Measurements from ENCODE around the gene ANO3. TPM values are rescaled to one million over a fixed set of nuclear protein-coding genes. Genes with fewer than 3 reads are reported as not detected.
"Not testable (repeated sequence)": the region's sequence is repeated elsewhere in the genome, so short reads cannot be mapped to it uniquely, and the experiment has no call there.

ANO3 gene
- total RNA-seq, 1 donor, result not detected

DNA sequence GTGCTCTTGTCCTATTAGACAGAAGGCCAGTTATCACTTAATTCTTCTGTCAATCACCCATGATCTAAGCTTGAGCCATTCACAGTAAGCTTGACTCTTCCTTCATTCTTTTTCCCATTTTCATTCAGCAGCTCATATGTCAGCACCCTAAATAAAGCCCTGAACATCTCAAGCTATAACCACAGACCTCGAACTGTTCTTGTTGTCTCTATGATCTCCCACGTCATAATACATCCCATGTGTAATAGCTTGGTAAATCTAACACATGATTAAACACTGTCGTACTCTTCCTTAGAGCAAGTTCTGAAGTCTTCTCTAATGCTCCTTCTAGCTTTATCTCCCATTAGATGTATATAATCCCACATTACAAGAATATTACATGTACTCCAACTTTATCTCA, 225.7 kb downstream of the ANO3 start:
- no peaks in the 10 kb centered on the region for H3K9me3 ChIP-seq (ENCODE audit: low read depth, low read length)
- no peaks in the 10 kb centered on the region for H3K27me3 ChIP-seq (ENCODE audit: insufficient read depth, low read length)
- no peaks in the 10 kb centered on the region for H3K4me1 ChIP-seq (ENCODE audit: insufficient read depth, low read length)
- H3K4me3 ChIP-seq (ENCODE audit: low read length), result no peak overlapping the region

DNA sequence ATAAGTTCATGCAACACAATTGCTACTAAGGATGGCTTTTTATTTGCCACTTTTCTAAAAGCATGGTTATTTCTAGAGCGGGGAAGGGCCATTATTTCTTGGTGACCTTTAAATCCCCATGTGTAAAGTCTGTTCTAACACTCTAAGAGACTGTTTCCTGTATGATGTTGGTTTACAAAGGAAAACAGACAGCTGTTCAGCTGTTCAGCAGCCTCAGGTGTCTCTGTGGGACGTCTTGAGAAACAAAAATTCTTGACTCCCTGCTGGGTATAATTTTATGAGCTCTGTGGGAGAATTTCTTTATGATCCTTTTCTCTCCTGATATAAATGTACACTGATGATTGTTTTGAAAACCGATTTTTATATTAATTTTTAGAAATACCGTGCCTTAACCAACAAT, 226.3 kb downstream of the ANO3 start:
- H3K4me3 ChIP-seq (ENCODE audit: low read length), result no peak overlapping the region
- no peaks in the 10 kb centered on the region for H3K9me3 ChIP-seq (ENCODE audit: low read depth, low read length)
- H3K27me3 ChIP-seq (ENCODE audit: insufficient read depth, low read length), result no peaks in the 10 kb centered on the region
- no peaks in the 10 kb centered on the region for H3K4me1 ChIP-seq (ENCODE audit: insufficient read depth, low read length)

DNA sequence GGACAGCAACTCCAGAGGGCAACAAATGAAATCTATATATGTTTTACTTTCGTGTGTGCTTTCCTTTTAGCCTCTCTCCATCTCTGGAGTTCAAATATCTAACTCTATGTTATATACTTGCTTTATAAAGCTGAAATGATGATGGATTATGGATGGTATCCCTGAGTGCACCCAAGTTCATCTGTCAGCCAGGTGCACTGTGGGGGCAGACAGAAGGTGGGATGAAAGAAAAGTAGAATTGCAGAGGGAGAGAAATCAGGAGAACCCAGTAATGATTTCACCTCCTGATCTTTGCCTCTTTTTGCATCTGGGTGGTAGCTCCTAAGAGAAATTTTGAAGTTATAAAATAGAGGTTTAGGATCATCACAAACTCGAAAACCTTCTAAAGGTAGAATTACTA, 237.7 kb downstream of the ANO3 start:
- Histone ChIP-seq H3K4me3 (ENCODE audit: low read length) (no peak overlapping the region), H3K27me3 (ENCODE audit: insufficient read depth, low read length) (no peaks in the 10 kb centered on the region), H3K9me3 (ENCODE audit: low read depth, low read length) (no peaks in the 10 kb centered on the region), H3K4me1 (ENCODE audit: insufficient read depth, low read length) (no peaks in the 10 kb centered on the region)

DNA sequence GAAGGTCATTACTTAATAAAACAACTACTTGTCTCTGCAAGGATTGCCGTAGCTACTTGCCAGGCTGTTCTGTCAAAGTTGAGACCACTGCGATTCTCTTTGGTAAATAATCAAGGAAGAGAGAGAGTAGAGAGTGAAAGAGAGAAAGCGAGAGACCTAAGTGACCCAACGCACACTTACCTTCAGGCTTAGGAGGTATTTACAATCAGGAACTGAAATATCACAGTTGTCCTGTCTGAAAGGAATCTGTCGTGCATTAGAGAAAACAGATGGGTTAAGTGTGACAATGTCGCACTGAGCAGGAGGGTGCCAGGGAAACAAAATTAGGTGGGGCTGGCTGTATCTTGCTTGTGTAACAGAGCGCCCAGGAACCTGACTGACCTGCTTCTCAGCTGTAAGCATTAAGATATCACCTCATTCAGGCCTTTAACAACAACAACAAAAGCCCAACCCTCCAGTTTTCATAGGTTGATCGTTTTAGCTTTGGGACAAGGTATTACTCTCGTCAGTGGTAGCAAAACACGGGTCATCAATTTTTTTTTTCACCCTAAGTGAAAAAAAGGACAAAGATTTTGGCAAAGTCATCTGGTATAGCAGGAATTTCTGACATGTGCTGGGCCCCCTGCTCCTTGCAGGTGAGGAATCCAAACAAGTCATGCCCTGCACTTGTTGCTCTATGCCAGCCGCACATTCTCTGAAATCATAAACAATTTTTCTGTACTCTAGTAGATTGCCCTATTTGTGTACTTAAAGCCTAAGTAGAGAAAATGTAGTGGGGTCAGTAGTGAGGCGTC, 240.1 kb downstream of the ANO3 start, which contains the start of gene MUC15:
Gene MUC15 (minus strand): TSS at position 403 of the 794 bp plus-strand sequence. CDS start 5,169 bp downstream, outside the sequence.
- no peaks in the 10 kb centered on the region for H3K27me3 ChIP-seq (ENCODE audit: insufficient read depth, low read length)
- no peaks in the 10 kb centered on the region for H3K9me3 ChIP-seq (ENCODE audit: low read depth, low read length)
- H3K4me3 ChIP-seq (ENCODE audit: low read length), result no peak within 1 kb of the TSS
- H3K4me1 ChIP-seq (ENCODE audit: insufficient read depth, low read length), result no peaks in the 10 kb centered on the region

DNA sequence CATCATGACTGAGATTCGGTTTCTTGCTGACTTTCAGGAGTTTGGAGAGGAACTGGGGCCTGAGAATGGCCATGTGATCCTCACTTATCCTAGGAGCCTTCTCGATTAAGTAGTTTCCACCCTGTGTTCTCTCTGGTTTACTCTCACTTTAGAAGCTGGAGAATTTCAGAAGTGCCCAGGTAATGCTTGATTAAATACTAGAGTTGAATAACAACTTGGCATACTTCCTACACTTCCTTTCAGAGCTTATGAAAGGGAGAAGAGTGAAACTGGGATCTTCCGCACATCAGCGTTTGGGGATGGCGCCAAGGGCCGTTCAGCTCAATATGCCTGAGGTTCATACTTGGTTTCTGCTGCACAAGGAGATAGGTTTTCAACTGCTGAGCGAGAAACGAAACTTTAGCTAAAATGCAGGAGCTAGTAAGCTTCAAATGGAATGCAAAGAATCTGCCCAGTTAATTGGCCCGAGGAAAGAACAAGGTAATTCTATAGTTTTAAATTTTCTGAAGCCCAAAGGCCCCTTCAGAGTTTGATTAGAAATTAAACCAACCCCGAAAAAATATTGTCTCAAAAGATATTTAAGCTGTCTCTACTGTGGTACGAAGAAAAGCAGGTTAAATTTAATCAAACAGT, 241.0 kb downstream of the ANO3 start:
- Histone ChIP-seq H3K4me3 (ENCODE audit: low read length) (no peak overlapping the region), H3K9me3 (ENCODE audit: low read depth, low read length) (no peaks in the 10 kb centered on the region), H3K4me1 (ENCODE audit: insufficient read depth, low read length) (no peaks in the 10 kb centered on the region), H3K27me3 (ENCODE audit: insufficient read depth, low read length) (no peaks in the 10 kb centered on the region)

DNA sequence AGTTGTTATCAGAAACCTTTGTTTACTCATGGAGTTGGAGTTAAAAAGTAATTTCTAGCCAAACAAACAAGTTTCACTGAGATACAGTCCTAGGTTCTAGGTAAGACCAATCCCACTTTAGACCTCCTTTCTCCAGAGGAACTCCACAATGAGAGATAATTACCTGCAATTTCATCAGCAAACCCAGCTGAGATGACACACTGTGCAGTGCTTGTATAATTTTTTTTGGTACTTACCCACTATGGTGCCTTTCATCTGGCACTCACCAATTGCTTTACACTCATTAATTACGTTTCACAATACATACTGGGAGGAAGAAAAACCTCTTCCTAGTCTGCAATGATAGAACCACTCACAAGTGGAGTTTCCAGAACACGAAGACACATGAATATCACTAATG, 242.0 kb downstream of the ANO3 start:
- H3K4me1 ChIP-seq (ENCODE audit: insufficient read depth, low read length), result no peaks in the 10 kb centered on the region
- no peaks in the 10 kb centered on the region for H3K9me3 ChIP-seq (ENCODE audit: low read depth, low read length)
- H3K27me3 ChIP-seq (ENCODE audit: insufficient read depth, low read length), result no peaks in the 10 kb centered on the region
- no peak overlapping the region for H3K4me3 ChIP-seq (ENCODE audit: low read length)

DNA sequence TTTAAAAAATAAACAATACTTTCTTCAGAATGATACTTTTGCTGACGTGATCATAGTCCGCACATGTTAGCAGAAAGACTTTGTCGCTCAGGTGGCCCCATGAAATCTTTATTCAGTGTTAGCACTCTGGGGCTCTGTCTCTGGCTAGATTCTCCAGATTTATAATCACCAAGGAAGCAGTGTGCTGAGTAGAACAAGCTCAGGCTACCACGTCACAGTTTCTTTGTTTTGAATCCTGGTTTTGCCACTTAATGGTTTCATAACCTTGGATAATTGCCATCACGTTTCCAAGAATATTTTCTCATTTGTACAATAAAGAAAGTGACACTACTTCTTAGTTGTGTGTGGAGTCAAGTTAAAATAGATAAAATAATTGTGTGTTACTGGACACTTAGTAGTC, 244.0 kb downstream of the ANO3 start:
- Histone ChIP-seq H3K4me1 (ENCODE audit: insufficient read depth, low read length) (no peaks in the 10 kb centered on the region), H3K4me3 (ENCODE audit: low read length) (no peak overlapping the region), H3K9me3 (ENCODE audit: low read depth, low read length) (no peaks in the 10 kb centered on the region)

DNA sequence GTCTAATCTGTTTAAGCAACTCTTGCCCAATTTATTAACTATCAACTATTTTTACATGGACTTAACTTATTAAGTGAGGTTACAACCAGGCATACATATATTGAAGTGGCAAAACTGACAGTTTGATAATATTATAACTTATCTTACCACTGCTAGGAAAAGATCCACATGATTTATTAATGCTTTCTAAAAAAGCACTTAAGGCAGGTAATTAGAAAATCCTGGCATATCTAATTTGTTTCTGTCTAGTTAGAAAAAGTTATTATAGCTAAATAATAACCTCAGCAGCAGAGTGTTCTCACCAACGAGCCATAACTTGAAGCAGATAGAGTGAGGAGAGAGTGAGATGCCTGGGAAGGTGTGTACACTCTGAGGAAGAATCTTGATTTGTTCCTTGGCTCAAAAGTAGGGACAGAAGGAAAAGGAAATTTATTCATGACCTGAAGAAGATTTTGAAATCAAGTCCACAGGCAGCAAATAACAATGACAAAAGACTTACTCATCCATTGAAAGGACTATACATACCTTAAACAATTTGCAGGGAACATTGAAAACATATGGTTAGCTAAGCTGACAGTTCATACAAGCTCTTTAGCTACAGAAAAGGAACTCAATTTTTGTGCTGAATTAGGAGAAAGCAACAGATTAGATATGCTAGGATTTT, 247.2 kb downstream of the ANO3 start:
- H3K9me3 ChIP-seq (ENCODE audit: low read depth, low read length), result no peaks in the 10 kb centered on the region
- H3K27me3 ChIP-seq (ENCODE audit: insufficient read depth, low read length), result no peaks in the 10 kb centered on the region
- no peak overlapping the region for H3K4me3 ChIP-seq (ENCODE audit: low read length)
- H3K4me1 ChIP-seq (ENCODE audit: insufficient read depth, low read length), result no peaks in the 10 kb centered on the region

More for the DNA sequence above, 244.0 kb downstream of the ANO3 start:
- no peaks in the 10 kb centered on the region for H3K27me3 ChIP-seq (ENCODE audit: insufficient read depth, low read length)

DNA sequence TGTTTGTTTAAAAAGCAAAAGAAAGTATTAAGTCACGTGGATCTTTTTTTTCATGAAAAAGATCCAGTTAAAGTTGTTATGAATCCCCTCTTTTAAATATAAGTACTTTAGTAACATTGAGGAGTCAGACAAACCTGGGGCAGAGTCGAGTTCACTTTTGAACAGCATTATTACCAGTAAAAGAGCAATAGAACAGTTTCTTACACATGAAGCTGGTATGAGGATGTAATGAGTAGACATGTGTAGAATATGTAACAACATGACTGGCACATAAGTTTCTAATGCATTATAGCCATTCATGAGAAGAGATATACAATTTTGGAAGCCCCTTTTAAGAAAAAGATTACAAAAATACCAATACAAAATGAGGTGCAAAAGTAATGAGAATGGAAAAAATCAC, 247.8 kb downstream of the ANO3 start:
- H3K27me3 ChIP-seq (ENCODE audit: insufficient read depth, low read length), result no peaks in the 10 kb centered on the region
- H3K4me1 ChIP-seq (ENCODE audit: insufficient read depth, low read length), result no peaks in the 10 kb centered on the region
- no peaks in the 10 kb centered on the region for H3K9me3 ChIP-seq (ENCODE audit: low read depth, low read length)
- H3K4me3 ChIP-seq (ENCODE audit: low read length), result no peak overlapping the region

DNA sequence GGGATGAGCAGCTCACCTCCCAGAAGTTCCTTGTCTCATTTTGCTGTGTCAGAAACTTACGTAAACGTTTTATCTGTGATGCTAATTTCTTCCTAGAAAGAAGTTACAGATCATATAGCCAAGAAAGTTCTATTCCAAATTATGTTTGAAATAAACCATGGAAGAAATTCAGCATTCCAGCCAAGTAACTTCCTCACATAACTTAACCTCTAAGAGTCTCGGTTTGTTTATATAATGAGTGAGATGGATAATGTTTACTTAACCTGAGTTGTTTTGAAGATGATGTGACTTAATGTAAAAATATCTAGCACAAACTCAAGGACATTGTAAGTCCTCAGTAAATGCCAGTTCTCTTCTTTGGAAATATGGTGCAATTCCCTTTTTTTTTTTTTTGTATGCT, 249.0 kb downstream of the ANO3 start:
- no peak overlapping the region for H3K4me3 ChIP-seq (ENCODE audit: low read length)
- H3K9me3 ChIP-seq (ENCODE audit: low read depth, low read length), result no peaks in the 10 kb centered on the region
- H3K27me3 ChIP-seq (ENCODE audit: insufficient read depth, low read length), result no peaks in the 10 kb centered on the region
- no peaks in the 10 kb centered on the region for H3K4me1 ChIP-seq (ENCODE audit: insufficient read depth, low read length)

DNA sequence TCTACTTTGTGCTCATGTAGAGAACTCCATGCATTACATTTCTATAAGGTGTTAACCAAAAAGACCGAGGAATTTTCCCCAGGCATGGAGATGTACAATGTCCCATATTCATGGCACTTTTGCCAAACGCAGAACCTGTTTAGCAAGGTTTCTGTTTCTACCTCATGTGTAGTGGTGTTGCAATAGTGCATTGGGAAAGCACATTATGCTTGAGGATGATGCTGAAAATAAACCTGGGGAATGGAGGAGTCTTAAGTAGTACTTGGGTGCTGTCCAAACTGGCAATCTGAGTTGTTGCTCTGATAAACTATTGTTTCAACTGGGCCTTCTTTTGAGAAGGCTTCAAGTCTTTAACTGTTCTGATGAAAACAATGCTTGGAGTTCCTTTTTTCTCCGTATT, 251.6 kb downstream of the ANO3 start:
- no peaks in the 10 kb centered on the region for H3K9me3 ChIP-seq (ENCODE audit: low read depth, low read length)
- H3K27me3 ChIP-seq (ENCODE audit: insufficient read depth, low read length), result no peaks in the 10 kb centered on the region
- H3K4me1 ChIP-seq (ENCODE audit: insufficient read depth, low read length), result no peaks in the 10 kb centered on the region
- H3K4me3 ChIP-seq (ENCODE audit: low read length), result no peak overlapping the region

DNA sequence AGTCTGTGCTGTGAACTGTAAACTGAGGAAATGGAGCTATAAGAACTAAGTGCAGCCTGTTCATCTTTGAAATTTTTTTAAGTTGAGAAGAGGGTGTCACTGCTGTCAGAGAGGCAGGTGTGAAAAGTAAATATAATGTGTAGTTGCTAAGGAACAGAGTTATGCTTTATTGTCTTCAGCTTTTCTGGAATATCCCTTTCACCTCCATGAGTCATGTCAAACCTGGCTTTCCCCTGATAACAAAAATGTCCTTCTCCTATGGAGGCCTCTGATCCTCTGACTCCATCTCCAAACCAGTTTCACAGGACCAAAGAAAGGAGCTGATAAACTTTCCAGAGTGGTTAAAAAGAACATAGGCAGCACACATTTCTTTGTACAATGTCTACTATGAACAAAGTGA, 252.9 kb downstream of the ANO3 start:
- Histone ChIP-seq H3K27me3 (ENCODE audit: insufficient read depth, low read length) (no peaks in the 10 kb centered on the region), H3K4me1 (ENCODE audit: insufficient read depth, low read length) (no peaks in the 10 kb centered on the region), H3K9me3 (ENCODE audit: low read depth, low read length) (no peaks in the 10 kb centered on the region), H3K4me3 (ENCODE audit: low read length) (no peak overlapping the region)

DNA sequence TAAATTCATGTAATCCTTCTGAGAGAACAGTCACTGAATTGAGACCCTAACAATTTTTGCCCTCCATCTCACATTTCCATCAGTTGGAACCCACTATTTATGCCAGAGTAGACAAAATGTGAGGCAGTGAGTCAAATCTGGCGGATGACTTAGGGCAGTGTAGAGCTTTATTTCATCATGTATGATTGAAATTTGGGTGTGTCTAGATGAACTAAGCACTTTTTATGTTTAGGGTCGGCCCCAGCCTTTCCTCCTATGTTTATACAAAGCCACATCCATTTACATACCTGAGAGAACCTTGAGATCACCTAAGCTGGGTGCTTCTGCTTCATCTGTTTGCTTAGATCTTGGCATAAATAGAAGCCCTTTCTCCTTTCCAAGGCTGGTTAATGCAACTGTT, 255.1 kb downstream of the ANO3 start:
- Histone ChIP-seq H3K27me3 (ENCODE audit: insufficient read depth, low read length) (no peaks in the 10 kb centered on the region), H3K9me3 (ENCODE audit: low read depth, low read length) (no peaks in the 10 kb centered on the region), H3K4me3 (ENCODE audit: low read length) (no peak overlapping the region), H3K4me1 (ENCODE audit: insufficient read depth, low read length) (no peaks in the 10 kb centered on the region)

DNA sequence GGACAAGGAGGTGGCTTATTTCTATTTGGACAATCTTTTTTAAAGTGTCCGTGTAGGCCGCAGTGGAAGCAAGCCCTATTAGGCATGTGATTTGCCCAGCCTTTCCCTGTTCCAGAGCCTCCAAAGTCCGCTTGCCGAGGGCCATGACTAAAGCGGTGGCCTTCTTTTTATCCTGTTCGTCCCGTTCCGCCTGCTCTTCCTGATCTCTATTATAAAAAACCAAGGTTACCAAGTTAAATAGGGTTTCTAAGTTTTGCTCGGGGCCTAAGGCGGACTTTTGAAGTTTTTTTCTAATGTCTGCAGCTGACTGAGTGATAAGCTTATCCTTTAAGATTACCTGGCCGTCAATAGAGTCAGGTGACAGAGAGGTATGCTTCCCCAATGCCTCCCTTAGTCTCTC, 261.8 kb downstream of the ANO3 start:
- H3K4me1 ChIP-seq (ENCODE audit: insufficient read depth, low read length), result no peaks in the 10 kb centered on the region
- H3K4me3 ChIP-seq (ENCODE audit: low read length), result no peak overlapping the region
- H3K9me3 ChIP-seq (ENCODE audit: low read depth, low read length), result no peaks in the 10 kb centered on the region
- H3K27me3 ChIP-seq (ENCODE audit: insufficient read depth, low read length), result no peaks in the 10 kb centered on the region

DNA sequence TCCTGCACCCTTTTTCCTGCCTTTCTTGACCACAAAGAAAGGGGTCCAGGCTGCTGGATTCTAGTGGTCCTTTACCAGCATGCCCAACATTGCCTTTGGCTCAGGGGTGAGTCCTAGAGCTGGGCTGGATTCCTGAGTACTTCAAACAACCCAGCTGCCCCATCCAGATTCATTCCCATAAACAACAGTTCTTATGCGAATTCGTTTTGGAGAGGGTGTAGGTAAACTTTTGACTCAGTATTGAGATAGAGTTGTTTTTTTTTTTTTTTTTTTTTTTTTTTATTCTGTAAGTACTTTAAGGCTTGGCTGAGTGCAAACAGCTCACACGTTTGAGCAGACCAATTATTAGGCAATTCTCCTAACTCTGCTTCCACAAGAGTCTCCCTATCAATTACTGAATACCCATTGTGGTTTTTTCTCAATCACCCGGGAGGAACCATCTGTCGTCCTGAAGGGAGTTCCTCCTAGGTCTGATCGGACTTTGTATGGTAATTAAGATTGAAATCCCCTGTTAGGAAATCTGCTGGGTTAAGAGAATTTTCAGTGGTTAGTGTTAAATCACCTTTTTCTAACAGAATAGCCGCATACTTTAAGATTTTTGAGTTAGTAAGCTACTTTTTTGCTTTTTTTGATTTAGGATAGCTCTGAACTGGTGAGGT, 263.4 kb downstream of the ANO3 start:
- H3K27me3 ChIP-seq (ENCODE audit: insufficient read depth, low read length); H3K9me3 ChIP-seq (ENCODE audit: low read depth, low read length); H3K4me1 ChIP-seq (ENCODE audit: insufficient read depth, low read length); H3K4me3 ChIP-seq (ENCODE audit: low read length): not testable (repeated sequence)

All from mononuclear cell (primary cell).